ENCODE data around the gene RPS6KA2. TPM values are rescaled to one million over a fixed set of nuclear protein-coding genes. Genes with fewer than 3 reads are reported as not detected.
"Not testable (repeated sequence)": the region's sequence is repeated elsewhere in the genome, so short reads cannot be mapped to it uniquely, and the experiment has no call there.

RPS6KA2 gene
- total RNA-seq, 1 experiment from 2014 or later, result 43.7 TPM

DNA sequence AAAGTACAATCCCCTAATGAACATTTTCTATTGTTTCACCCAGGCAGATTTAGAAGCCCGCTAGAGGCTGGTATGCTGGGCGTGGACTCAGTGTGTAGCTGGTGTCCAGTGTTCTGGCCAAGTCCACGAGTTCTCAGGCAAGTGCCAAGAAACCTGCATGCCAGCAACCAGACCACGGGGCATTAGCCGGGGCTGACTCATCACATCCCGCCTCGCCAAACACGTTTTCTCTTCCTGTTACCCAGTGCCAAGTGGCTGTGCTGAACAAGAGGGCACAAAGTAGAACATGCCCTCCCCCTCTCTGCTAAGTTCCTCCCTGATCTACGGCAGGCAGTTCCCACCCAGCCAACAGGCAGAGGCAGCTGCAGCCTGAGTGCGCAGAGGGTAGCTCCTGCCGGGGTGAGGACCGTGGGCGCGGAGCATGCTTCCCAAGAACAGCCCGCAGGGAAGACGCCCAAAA, 70.2 kb downstream of the RPS6KA2 start:
- peak; percentile 100 for DNase-seq (ENCODE audit: low read depth)

DNA sequence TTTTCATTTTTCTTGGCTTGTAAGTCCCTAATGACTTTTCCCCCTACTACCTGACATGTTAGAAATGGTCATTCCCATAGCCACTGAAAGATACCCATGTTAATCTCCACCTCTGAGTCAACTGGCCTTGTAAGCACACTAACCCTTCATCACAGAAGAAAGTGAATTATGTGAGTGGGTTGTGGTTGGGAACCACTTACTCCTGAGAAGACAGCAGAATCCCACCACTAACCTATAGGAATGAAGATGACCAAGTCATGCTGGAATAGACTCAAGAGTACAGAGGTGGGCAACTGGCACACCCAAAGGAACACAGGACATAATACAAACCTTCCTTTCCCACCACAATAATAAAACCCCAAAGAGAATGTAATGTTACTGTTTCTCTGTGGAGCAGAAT, 70.7 kb downstream of the RPS6KA2 start:
- no peak for DNase-seq (ENCODE audit: low read depth)

DNA sequence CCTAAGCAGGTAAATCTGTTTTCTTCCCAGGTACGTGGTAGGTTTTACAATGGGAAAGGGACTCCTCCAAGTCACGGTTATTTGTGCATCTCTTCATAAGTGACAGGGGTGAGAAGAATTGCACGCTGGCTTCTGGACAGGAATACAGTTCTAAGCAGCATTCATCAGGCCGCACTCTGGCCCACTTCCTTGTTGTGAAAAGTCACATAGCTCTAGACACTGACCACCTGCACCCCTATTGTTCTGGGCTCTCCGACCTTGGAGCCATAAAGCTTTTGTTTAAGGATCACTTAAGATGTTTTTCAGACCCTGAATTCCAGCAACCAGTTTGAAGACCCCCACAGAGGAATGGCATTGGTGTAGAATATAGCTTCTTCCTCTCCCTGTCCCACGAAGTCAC, 72.0 kb downstream of the RPS6KA2 start:
- no peak for DNase-seq (ENCODE audit: low read depth)

DNA sequence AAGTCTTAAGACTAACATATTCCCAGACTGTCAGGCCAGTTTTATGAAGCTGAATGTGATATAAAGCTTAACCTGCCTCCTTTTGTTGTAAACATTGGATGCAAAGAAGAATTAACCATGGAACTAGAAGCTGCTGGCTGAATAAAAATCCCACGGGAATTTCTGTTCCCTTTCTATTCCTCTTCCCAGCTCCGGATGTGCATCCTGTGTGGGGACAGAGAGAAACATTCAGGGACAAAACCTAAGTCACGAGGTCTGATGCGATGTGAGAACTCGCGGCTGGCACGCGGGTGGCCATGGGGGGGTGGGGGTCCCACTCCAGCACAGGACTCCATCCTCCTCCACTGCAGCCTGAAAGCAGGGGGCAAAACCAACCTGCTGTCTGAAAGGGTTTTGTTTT, 72.7 kb downstream of the RPS6KA2 start:
- no peak for DNase-seq (ENCODE audit: low read depth)

DNA sequence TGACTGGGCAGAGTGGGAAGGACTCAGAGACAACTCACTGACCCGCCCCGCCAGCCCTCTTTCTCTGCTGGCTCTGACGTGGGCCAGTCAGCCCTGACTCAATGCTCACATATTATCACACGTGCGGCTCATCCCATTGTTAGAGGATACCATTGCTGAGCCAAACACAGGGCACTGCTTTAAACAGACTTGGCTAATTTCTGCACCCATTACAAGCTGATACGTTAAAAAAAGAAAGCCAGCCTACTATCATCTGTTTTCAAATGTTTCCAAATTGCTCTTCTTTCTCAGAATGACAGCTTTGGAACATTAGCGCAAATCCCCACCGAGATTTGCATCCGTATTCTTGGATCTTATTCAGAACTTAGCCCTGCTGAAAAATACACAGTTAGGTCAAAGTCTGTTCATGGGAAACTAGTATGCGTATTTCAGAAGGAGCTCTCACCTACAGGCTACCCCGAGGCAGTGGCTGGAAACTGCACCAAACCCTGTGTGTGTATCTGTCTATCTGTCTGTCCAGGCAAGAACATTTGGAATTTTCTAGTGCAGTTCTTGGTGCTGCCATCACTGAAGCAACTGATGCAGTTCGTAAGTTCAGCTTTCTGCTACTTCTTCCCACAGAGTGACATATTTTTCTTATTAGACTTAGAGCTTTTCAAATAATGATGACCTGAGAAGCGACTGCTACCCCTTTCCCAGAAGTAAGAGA, 73.3 kb downstream of the RPS6KA2 start:
- DNase-seq (ENCODE audit: low read depth), result peak; percentile 94

DNA sequence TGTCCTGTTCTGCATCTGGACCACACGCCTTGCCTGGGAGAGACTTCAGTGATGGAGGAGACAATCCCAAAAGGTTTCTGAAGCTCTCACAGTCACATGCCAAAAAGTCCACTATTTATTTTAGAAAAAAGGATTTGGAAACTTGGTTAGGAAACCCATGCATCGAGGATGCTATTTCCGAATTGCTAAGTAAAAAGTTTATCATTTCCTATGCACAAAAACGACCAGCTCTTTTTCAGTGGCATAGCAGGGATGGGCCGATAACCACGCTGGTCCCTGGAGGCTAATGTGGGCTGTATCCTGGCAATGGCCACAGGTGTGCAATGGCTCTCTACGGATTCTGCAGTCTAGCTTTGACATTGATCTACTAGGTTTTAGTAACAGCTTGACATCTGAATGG, 74.5 kb downstream of the RPS6KA2 start:
- no peak for DNase-seq (ENCODE audit: low read depth)

DNA sequence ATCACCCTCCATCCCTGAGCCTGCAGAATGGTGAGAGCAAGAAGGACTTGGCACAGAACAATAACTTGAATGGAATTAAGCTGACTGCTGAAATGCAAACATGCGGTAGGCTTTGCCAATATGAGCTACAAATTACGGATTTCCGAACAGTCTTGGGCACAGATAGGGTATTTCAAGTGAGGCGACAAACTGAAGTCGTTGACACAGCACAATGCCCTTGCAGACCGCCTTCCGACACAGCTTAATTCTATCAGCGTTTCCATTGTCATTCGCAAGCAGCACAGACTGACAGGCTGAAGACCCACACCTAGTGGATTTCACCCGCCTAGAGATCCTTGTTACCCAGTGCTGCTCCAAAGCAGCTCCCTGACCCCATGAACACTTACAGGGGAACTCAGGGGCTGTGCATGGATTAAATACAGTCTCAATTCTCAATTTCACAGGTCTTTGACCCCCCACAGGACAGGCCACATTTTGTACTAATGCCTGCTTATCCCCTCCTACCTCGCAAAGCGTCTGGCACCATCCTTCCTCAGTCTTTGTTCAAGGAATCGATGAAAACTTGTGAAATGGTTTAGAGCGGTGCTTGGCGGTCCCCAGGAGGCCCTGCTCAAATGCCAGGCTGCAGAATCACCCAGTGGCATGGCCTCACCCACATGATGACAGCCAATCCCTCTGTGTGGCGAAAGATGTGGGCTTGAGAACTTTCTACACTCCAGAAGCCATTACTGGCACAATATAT, 75.1 kb downstream of the RPS6KA2 start:
- no peak for DNase-seq (ENCODE audit: low read depth)

DNA sequence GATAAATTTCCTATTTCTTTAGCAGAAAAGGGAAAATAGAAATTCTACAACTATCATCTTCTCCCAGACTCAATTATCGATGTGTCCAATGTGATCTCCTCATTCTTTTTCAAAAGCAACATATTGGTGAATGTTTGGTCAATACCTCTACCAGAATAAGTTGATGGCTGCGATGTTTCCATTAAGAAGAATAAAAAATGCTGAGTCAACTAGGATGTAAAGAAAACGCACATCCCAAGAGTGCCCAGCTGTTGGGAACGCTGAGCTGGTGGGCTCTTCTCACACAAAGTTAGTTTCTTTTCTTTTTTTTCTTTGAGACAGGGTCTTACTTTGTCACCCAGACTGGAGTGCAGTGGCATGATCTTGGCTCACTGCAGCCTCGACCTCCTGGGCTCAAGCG, 80.4 kb downstream of the RPS6KA2 start:
- DNase-seq (ENCODE audit: low read depth), result no peak

DNA sequence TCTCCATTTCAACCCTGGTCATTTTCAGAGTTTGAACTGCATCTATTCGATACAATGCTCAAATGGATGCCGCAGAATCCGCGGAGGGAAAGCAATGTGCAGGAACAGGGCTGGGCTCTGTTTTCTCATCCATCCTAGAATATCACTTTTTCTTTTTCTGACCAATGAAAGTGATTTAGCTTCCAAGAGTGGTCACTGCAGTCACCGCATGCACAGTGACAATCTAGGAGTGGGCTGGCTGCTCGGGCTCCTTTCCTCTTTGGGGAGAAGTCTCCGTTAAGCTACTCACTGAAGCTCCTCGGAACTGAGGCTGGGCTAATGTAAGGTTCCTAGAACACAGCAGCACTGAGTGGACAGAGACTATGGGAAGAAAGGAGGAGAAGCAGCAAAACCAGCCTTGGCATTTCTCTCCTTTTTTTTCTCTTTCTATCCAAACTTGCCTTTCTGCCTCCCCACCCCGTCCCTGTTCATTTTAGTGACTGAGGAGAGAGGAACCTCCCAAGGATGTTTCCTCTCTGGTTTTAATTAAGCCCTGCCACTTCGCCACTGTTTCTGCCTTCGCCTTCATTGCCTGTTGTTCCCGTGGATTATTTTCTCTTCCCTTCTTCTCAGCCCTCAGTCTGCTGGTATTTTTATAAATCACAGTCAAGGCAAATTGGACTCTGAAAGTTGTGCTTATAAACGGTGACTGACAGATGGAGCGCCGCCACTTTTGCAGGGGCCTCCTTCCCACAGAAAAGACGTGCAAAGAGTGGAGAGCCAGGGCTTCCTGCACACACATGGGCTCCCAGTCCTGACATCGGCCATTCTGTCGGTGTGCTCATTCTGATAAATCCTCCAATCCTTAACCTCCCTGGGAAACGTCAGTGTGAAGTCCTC, 81.7 kb downstream of the RPS6KA2 start:
- no peak for DNase-seq (ENCODE audit: low read depth)

DNA sequence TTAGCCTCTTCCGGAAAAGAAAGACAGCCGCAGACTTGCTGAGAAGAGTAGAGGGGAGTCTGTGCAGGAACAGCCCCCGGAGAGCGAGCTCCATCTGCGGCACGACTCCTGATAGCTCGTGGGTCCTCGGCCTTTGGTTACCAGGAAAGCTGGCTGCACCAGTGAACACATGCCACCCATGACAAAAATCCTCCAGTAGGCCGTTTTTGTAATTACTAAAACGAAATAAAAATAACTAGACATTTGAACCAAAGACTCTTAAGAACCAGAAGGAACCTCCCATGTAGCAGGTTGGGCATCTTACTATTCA, 82.8 kb downstream of the RPS6KA2 start:
- no peak for DNase-seq (ENCODE audit: low read depth)

DNA sequence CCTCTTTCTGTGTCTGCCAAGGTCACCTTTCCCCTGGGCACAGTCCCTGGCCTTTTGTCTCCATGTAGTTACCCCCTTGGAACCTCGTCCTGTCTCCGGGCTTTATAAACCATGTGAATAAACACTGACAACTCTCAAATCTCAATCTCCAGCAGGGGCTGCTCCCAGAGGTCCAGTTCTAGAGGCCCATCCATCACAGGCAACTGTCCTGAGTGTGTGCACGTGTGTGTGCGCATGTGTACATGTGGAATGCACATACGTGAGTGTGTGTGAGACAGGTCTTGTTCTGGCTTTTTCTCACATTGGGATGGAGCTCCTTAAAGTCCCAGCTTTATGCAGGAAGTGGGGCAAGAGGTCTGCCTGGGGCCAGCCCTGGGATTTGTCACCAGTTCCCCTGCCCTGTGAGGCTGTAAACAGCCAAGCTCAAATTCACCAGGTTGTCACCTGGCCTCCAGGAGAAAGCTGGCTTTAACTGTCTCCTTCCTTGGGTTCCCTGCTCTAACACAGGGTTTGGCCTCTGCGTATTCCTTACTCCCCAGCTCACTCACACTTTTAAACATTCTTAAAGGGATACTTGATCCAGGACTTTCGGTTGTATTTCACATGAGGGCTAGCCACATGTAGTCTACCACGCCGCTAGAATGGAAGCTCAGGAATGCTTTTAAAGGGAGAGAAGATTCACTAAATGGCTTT, 83.3 kb downstream of the RPS6KA2 start:
- DNase-seq (ENCODE audit: low read depth), result no peak

DNA sequence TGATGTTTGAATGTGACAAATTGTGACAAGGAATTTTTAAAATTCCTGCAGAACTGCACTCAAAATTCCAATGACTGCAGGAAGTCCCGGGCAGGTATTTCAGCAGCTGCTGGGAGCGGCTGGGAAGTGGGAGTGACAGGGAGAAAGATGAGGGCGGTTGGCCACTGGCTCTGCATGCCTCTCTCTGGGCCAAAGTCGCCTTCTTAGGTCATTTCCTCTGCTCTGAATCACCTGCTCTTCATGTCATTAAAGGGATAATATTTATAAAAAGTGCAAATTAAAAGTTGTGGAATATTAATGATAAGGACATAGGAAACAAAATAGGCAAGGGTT, 84.5 kb downstream of the RPS6KA2 start:
- no peak for DNase-seq (ENCODE audit: low read depth)

DNA sequence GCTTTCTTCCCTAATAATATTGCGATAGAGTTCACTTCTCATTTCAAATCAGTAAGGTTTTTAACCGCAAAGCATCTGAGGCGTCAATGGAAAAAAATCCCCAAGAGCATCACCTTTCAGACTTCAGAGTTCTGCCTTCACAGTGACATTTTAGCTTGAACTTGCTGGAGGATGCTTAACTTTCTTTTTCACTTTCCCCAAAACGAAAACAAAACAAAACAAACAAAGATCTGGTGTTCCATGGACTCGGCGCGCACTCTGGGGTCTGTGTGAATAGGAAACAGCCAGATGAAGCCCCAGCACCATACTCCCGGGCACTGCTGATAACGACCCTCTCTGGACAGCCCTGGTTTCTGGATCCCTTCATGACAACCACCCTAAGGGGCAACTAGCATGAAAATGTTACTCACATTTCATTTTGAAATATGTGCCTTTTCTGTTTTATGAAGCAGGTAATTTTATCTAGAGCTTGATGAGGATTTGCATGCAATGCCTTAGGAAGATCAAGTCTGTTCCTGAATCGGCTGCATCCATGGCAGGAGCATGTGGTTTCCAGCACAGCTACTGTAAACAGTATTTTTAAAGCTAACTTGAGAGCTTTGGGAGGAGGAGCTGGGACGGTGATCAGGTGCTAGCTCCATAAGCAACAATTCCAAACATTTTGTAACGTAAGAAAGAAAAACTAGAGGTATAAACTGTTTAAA, 85.0 kb downstream of the RPS6KA2 start:
- no peak for DNase-seq (ENCODE audit: low read depth)

DNA sequence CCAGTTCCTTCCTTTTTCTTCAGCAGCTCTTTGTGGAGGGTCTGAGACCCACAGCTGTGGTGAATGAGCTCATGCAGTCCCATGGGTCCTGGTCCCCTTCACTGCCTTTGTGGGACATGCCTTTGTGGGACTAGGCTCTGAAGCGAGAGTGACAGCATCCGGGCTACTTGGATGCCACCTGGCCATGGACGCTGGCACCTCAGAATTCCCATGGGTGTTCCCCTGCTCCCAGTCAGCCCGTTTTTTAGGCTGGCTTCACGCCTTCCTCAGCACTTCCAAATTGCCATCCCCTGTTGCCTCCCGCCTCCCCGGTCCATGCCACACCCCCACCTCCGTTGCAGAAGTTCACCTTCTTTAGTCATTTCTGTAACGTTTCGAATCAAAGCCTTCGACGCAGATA, 85.7 kb downstream of the RPS6KA2 start:
- no peak for DNase-seq (ENCODE audit: low read depth)

DNA sequence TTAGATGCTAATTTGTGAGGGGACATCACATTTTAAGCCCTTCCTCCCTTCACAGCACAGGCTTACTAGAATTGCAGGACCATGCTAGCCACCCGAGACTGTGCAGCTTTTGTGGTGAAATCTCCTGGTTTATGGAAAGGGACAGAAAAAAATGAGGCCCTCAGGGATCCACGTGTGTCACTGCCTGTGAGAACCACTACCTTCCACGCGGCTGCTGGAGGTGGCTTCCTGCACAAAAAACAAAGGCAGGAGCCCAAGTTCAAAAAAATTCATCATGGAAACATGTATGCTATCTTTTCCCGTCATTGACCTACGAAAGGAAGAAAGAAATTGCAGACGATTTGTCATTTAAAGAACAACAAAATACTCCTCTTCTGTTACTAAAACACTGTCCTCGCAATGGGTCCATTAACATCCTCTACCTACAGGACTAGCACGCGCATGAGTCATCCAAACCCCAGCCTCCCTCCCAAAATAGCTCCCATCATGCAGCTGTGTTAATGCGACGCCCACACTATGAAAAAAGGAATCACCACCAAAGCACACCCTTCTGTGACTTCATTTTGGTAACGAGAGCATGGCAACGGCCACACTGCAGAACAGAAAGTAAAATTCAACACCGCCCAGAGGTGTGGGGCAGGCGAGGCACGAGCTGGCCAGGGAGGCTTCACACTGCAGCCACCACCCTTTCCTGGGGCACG, 86.3 kb downstream of the RPS6KA2 start:
- DNase-seq (ENCODE audit: low read depth), result peak; percentile 76

DNA sequence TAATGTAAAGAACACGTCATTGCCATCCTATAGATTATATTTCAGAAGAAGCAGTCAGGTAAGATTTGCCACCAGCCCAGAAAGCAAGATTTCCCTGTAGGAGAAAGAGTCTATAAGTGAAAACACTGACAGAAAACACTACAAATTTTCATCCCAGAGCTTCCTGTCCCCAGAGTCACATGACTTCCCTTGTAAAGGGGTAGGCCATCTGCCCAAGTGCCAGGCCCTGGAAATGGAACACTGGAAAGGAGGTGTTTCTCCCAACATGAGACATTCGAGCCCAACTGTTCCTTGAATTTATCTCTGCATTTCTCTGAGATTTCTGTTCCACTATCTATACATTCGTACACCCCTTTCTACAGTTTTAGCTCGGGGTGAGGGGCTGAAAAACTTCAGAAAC, 87.5 kb downstream of the RPS6KA2 start:
- no peak for DNase-seq (ENCODE audit: low read depth)

DNA sequence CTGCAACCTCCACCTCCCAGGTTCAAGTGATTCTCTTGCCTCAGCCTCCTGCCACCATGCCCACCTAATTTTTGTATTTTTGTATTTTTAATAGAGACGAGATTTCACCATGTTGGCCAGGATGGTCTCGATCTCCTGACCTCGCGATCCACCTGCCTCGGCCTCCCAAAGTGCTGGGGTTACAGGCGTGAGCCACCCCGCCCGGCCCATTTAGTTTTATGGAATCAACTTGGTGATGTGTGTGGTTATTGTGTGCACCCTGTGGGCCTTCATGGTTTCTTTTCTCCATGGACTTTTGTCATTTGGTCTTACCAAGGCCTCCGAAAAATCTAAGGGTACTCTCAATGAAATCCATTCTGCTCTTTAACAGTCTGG, 88.1 kb downstream of the RPS6KA2 start:
- DNase-seq (ENCODE audit: low read depth), result not testable (repeated sequence)

DNA sequence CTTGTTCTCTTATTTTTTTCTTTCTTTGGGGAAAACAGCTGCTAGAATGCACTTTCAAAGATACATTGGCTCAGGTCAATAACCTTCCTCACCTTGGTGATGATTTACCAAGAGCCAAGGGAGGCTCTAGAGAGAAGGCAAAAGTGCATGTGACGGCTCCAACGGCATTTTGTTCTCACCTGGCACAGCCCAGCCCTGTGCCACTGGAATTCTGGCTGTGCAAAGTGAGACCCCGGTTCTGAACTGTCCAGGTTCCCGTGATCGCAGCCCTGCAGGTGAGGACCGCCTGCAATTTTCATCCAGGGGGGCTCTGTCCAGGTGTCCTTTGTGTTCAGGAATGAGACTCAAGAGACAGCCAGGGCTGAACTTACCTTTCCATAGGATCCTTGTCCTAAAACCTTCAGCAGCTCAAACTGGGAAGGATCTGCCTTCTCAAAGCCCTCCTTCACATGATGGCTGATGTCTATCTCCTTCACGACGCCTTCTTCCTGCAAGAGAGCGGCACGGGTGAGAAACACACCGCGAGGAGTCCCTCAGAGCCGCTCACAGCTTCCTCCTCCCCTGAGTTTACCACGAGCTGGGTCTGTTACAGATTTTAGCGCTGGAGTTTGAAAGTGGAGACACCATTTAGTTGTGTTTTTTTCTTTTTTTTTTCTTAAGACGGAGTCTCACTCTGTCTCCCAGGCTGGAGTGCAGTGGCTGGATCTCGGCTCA, 88.6 kb downstream of the RPS6KA2 start:
- no peak for DNase-seq (ENCODE audit: low read depth)

DNA sequence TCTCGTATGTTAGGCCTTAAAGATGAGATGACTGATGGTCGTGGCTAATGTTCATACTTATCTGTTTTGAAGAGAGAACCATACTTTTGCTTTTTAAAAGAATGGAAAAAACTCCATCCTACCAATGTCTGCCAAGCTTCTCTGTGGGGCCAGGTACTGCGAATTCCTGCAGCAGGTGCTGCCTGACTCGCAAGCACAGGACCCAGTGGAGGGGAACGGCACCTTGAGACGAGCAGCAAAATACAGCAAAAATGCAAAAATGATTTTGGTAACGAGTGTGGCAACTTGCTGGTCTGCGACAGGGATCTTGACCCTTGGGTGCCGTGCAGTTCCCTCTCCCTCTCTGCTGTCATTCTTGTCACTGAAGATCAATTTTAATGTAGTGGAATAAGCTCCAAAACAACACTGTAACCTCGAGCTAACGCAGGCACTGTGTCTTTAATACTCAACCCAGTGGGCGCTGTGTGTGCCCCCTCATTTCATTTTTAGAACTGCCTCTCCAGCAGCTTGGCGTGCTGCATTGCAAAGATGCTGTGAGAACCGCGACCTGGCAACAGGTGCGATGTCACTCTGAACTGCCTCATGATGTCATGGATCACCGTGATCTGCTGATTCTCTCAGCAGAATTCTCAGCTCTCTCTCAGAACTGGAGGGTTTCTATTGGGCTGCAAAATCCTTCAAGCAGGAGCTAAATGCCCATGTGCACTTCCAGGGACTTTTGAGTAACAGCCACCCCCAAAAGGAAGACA, 92.2 kb downstream of the RPS6KA2 start:
- DNase-seq (ENCODE audit: low read depth), result no peak
